Tibial nerve (tissue), 4 donors: ENCODE data around the gene SLC45A3.

Experiments used
- EP300 ChIP-seq, 2 donors: sonication (generic); formaldehyde crosslinking; IDR thresholded peaks; one replicate each; pipeline ENCODE4 v1.6.1; 2017; ENCODE audit warnings: antibody characterized with exemption in 2 of 2, mild to moderate bottlenecking in 1 of 2
- TF ChIP-seq, protein P1 (sequence below), 5 experiments: fragments of 200-600 bp in 3 of 5; fragments of 450-650 bp in 2 of 5; sonication (generic) in 3 of 5; IDR thresholded peaks; one replicate each; pipeline ENCODE4 v1.5.1; 2016 to 2019; ENCODE audit warnings: antibody characterized with exemption in 5 of 5, mild to moderate bottlenecking in 3 of 5, moderate library complexity in 2 of 5

DNA sequence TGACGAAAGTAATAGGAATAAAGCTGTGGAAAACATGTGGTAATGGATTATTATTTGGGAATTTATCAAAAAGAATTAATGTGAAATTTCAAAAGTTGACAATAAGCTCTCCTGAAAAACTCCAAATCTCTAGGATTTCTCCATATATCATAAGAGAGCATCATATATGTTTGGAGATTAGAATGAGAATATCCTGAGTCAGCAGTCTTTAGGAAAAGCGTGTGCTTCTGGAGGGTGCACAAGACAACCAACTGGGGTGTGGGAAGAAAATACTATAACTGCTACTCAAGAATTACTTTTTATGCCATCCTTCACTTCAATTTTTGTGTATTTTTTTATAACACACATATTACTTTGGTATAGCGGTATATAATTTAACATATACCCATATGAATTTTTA, 68.2 kb downstream of the SLC45A3 start:
- TF ChIP-seq, protein P1, sequence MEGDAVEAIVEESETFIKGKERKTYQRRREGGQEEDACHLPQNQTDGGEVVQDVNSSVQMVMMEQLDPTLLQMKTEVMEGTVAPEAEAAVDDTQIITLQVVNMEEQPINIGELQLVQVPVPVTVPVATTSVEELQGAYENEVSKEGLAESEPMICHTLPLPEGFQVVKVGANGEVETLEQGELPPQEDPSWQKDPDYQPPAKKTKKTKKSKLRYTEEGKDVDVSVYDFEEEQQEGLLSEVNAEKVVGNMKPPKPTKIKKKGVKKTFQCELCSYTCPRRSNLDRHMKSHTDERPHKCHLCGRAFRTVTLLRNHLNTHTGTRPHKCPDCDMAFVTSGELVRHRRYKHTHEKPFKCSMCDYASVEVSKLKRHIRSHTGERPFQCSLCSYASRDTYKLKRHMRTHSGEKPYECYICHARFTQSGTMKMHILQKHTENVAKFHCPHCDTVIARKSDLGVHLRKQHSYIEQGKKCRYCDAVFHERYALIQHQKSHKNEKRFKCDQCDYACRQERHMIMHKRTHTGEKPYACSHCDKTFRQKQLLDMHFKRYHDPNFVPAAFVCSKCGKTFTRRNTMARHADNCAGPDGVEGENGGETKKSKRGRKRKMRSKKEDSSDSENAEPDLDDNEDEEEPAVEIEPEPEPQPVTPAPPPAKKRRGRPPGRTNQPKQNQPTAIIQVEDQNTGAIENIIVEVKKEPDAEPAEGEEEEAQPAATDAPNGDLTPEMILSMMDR (IDR thresholded peaks at IDR 0.05): no peak
- no peak for TF ChIP-seq EP300 (IDR thresholded peaks at IDR 0.05)
